GM12875 (cell line): ENCODE measurements around the gene SMIM36.
"Not testable (repeated sequence)": the region's sequence is repeated elsewhere in the genome, so short reads cannot be mapped to it uniquely, and the experiment has no call there.

Experiments
- H3K4me3 ChIP-seq: one replicate; pipeline ENCODE4 v1.5.1; 2011; ENCODE audit warnings: low read depth, low read length, control low read depth
- CTCF ChIP-seq: IDR thresholded peaks from 2 replicates; pipeline ENCODE4 v1.5.1; 2011; ENCODE audit warnings: low read depth, mild to moderate bottlenecking, control low read depth, inconsistent platforms, low read length, moderate library complexity, borderline replicate concordance; ENCODE audit not compliant: insufficient read depth

The SMIM36 gene

GRCh38 chr17:55433029-55433628 is 78.1 kb downstream of the SMIM36 start:
- H3K4me3 ChIP-seq = no peak overlapping the region
- TF ChIP-seq CTCF = no peak

GRCh38 chr17:55432358-55433028 is 78.8 kb downstream of the SMIM36 start:
- no peak overlapping the region for H3K4me3 ChIP-seq
- TF ChIP-seq CTCF = no peak

- not testable (repeated sequence) for H3K4me3 ChIP-seq
Observed at GRCh38 chr17:55431914-55432313, 79.3 kb downstream of the SMIM36 start.

- H3K4me3 ChIP-seq = no peak overlapping the region
- no peak for TF ChIP-seq CTCF
Observed at GRCh38 chr17:55430541-55431288, 80.5 kb downstream of the SMIM36 start.

GRCh38 chr17:55427587-55427882 is 83.7 kb downstream of the SMIM36 start:
- TF ChIP-seq CTCF = no peak
- no peak overlapping the region for H3K4me3 ChIP-seq

- TF ChIP-seq CTCF = no peak
- no peak overlapping the region for H3K4me3 ChIP-seq
Observed at GRCh38 chr17:55426851-55427586, 84.2 kb downstream of the SMIM36 start.

GRCh38 chr17:55424893-55425540 is 86.2 kb downstream of the SMIM36 start:
- H3K4me3 ChIP-seq = no peak overlapping the region
- TF ChIP-seq CTCF = no peak
